ENCODE results near the gene NEDD8. TPM values are rescaled to one million over a fixed set of nuclear protein-coding genes. Genes with fewer than 3 reads are reported as not detected.

Gene NEDD8
- total RNA-seq, 2 experiments from 2014 or later, result 167 to 172 TPM

GRCh38 chr14:24181371-24182077 is 50.6 kb downstream of the NEDD8 start:
- peaks cover 6% of the 10 kb centered on the region for H3K4me1 Mint-ChIP-seq (ENCODE audit: low read depth)
- ChIA-PET POLR2A (interaction anchor here (0.8 to 13.4 kb wide), 7 partner anchors 10 to 52 kb away, joined by 3 to 163 read pairs (median 4); partner anchors contain the start of genes IRF9, PSME1, REC8 and TM9SF1), CTCF (interaction anchor here (1.1 kb wide), 1 partner anchor 125 kb away, joined by 4 read pairs; no protein-coding TSS in a partner anchor)
- no peak overlapping the region for H3K4me3 Mint-ChIP-seq
- DNase-seq (no peak), ATAC-seq (no peak)
- no peak overlapping the region for H3K27ac Mint-ChIP-seq
- no peaks in the 10 kb centered on the region for H3K27me3 Mint-ChIP-seq
- H3K36me3 Mint-ChIP-seq (ENCODE audit: low read depth), result peaks cover 21% of the 10 kb centered on the region
- TF ChIP-seq CTCF (IDR thresholded peaks at IDR 0.05), result no peak
- H3K9me3 Mint-ChIP-seq, result no peaks in the 10 kb centered on the region
- intact Hi-C loops (cut with micrococcal nuclease), result no loop called here

DNA sequence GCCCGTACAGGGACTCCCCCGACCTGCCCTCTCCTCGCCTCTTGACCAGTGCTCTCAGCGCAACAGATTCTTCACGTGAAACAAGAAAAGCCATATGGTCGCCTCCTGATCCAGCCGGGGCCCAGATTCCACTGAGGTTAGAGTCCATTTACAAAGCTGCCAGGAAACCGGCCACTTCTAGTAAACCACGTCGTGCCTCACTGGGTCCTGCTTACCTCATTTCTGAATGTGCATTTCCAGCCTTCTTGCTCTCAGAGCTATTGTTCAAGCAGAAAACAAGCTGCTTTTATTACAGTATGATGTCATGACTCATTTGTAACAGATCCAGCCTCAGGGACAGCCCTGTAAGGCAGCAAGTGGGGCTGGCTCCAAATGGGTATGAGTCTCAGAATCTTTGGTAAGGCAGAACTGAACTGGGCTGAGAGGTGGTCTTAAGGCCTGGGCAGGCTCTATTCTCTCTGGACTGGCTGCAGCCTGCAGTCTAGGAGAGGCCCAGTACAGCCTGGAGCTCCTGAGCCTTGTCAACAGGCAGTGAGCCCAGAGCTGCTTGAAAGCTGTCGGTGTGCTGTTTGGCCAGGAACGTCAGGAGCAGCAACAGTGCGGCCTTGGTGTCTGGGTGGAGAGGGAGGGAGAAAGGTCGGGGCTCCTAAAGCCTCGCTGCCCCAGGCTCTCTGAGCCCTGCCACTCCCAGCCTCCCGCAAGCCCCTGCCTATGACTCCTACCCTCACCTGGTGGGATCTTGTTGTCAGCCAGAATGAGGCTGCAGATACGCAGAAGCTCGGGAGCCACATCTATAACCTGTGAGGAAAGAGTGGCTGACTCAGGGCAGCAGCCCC is 52.0 kb downstream of the NEDD8 start:
- H3K36me3 Mint-ChIP-seq (ENCODE audit: low read depth), result peaks cover 21% of the 10 kb centered on the region

DNA sequence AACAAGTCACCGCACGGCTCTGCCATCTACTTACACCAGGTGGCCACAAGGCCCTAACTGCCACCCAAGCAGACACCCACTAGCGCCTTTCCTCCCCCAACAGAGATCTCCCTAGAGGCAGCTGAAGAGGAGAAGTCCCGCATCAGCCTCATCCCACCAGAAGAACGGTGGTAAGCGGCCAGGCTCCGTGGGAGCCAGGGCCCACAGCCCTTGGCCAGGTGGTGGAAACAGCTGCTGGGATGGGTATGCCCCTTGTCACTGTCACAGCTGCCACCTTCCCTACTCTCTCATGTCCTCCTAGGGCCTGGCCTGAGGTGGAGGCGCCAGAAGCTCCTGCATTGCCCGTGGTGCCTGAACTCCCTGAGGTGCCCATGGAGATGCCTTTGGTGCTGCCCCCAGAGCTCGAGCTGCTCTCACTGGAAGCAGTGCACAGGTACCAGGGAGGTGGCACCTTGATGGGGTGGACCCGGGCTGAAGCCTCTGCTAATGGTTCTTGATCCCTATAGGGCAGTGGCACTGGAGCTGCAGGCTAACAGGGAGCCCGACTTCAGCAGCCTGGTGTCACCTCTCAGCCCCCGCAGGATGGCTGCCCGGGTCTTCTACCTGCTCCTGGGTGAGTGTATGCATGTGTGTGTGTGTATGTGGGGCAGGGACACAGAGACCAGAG is 52.7 kb downstream of the NEDD8 start:
- Mint-ChIP-seq H3K27ac (no peak overlapping the region), H3K9me3 (no peaks in the 10 kb centered on the region), H3K27me3 (no peaks in the 10 kb centered on the region), H3K4me1 (ENCODE audit: low read depth) (peaks cover 2% of the 10 kb centered on the region), H3K36me3 (ENCODE audit: low read depth) (peaks cover 17% of the 10 kb centered on the region), H3K4me3 (no peak overlapping the region)
- no peak for DNase-seq
- CTCF ChIA-PET, result interaction anchor here (2.7 kb wide), 1 partner anchor 18 kb away, joined by 13 read pairs; the partner anchor contains the start of gene IRF9
- no peak for ATAC-seq
- no peak for TF ChIP-seq CTCF (IDR thresholded peaks at IDR 0.05)
- POLR2A ChIA-PET, result interaction anchor here (0.6 to 13.4 kb wide), 8 partner anchors 8 to 34 kb away, joined by 3 to 163 read pairs (median 24); partner anchors contain the start of genes CHMP4A, IPO4, IRF9 and PSME2
- intact Hi-C loops (cut with micrococcal nuclease), result no loop called here

More for the DNA sequence above, 52.0 kb downstream of the NEDD8 start:
- intact Hi-C loops (cut with micrococcal nuclease), result no loop called here
- CTCF ChIA-PET, result interaction anchor here (1.1 to 2.7 kb wide), 2 partner anchors 19 to 126 kb away, joined by 4 to 13 read pairs; partner anchors contain the start of gene IRF9
- no peaks in the 10 kb centered on the region for H3K27me3 Mint-ChIP-seq
- no peak overlapping the region for H3K4me3 Mint-ChIP-seq
- ATAC-seq (no peak), DNase-seq (no peak)
- no peaks in the 10 kb centered on the region for H3K9me3 Mint-ChIP-seq
- H3K4me1 Mint-ChIP-seq (ENCODE audit: low read depth), result peaks cover 2% of the 10 kb centered on the region
- POLR2A ChIA-PET, result interaction anchor here (0.6 to 13.4 kb wide), 10 partner anchors 8 to 53 kb away, joined by 3 to 163 read pairs (median 12); partner anchors contain the start of genes CHMP4A, IPO4, IRF9 and PSME1
- TF ChIP-seq CTCF (IDR thresholded peaks at IDR 0.05), result no peak
- H3K27ac Mint-ChIP-seq, result peak overlapping the region; percentile 5

DNA sequence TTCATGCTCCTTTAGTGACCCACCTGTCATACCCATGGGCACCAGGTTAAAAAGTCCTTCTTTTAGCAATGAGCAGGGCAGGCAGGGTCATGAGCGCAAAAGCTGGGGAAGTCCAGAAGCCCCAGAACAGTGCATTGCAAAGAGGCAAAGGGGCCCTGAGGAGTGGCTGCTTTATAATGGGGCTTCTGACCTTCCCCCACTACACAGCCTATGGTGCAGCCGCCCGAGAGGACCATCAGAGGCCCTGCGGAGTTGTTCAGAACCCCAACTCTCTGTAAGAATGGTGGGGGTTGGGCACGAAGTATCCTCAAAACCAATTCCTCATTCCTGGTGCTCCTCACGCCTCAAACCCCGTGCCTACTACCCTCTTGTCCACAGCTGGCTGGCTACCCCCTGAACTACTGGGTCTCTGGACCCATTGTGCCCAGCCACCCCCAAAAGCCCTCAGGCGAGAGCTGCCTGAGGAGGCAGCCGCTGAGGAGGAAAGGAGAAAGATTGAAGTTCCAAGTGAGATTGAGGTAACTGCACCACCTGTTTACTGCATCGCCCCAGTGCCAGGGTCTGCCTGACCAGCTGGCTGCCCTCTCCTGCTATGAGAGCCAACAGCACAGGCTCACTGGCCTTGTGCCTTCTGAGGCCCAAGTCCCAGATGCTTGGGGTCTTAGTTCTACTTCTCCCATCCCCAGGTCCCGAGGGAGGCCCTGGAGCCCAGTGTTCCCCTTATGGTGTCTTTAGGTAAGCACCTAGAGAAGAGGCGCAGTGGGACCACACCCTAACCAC is 53.6 kb downstream of the NEDD8 start:
- DNase-seq, result no peak
- H3K36me3 Mint-ChIP-seq (ENCODE audit: low read depth), result peaks cover 16% of the 10 kb centered on the region
- H3K27me3 Mint-ChIP-seq, result no peaks in the 10 kb centered on the region
- ChIA-PET CTCF (interaction anchor here (2.7 kb wide), 1 partner anchor 17 kb away, joined by 13 read pairs; the partner anchor contains the start of gene IRF9), POLR2A (interaction anchor here (1.9 to 13.4 kb wide), 6 partner anchors 7 to 33 kb away, joined by 6 to 163 read pairs (median 34); partner anchors contain the start of genes IPO4, IRF9, PSME2 and REC8)
- intact Hi-C loops (cut with micrococcal nuclease), result no loop called here
- no peak overlapping the region for H3K4me3 Mint-ChIP-seq
- H3K27ac Mint-ChIP-seq, result no peak overlapping the region
- H3K9me3 Mint-ChIP-seq, result no peaks in the 10 kb centered on the region
- peaks cover 2% of the 10 kb centered on the region for H3K4me1 Mint-ChIP-seq (ENCODE audit: low read depth)
- no peak for TF ChIP-seq CTCF (IDR thresholded peaks at IDR 0.05)
- ATAC-seq, result no peak

Data from activated CD8-positive, alpha-beta T cell treated with anti-CD3 and anti-CD28 coated beads for 36 hours (primary cell).